ENCODE results near the gene PTDSS2. TPM values are rescaled to one million over a fixed set of nuclear protein-coding genes. Genes with fewer than 3 reads are reported as not detected.

The PTDSS2 gene
- total RNA-seq, 1 donor from 2014 or later, result 185 TPM

DNA sequence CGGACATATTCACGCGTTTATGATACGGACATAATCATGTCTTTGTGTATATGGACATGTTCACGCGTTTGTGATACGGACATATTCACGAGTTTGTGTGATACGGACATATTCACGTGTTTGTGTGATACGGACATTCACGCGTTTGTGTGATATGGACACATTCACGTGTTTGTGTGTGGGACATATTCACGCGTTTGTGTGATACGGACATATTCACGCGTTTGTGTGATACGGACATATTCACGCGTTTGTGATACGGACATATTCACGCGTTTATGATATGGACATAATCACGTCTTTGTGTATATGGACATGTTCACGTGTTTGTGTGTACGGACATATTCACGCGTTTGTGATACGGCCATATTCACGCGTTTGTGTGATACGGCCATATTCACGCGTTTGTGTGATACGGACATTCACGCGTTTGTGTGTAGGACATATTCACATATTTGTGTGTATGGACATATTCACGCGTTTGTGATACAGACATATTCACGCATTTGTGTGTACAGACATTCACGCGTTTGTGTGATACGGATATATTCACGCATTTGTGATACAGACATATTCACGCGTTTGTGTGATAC is 24.9 kb downstream of the PTDSS2 start:
- Histone ChIP-seq H3K4me3 (no peak overlapping the region), H3K9me3 (no peaks in the 10 kb centered on the region)

DNA sequence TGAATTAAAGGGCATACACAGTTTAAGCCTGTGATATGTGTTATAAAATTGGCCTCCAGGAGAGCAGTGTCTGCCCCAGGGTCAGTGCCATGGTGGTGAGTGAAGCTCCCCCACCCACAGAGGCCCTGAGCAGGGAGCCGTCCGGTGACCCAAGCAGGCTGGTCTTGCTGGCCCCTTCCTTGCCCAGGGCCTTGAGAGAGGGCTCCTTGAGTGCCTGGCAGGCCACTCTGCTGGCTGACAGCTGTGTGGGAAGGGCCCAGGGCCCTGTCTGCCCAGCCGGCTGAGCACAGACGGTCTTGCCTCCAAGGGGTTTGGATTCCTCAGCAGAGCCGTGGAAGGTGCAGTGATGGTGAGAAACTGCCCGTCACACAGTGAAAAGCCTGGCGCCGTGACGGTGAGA is 25.9 kb downstream of the PTDSS2 start:
- TF ChIP-seq, protein P1, sequence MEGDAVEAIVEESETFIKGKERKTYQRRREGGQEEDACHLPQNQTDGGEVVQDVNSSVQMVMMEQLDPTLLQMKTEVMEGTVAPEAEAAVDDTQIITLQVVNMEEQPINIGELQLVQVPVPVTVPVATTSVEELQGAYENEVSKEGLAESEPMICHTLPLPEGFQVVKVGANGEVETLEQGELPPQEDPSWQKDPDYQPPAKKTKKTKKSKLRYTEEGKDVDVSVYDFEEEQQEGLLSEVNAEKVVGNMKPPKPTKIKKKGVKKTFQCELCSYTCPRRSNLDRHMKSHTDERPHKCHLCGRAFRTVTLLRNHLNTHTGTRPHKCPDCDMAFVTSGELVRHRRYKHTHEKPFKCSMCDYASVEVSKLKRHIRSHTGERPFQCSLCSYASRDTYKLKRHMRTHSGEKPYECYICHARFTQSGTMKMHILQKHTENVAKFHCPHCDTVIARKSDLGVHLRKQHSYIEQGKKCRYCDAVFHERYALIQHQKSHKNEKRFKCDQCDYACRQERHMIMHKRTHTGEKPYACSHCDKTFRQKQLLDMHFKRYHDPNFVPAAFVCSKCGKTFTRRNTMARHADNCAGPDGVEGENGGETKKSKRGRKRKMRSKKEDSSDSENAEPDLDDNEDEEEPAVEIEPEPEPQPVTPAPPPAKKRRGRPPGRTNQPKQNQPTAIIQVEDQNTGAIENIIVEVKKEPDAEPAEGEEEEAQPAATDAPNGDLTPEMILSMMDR (IDR thresholded peaks at IDR 0.05), result no peak
- Histone ChIP-seq H3K4me1 (peaks cover 0 to 6% of the 10 kb centered on the region in 2 donors), H3K9me3 (no peaks in the 10 kb centered on the region), H3K27ac (no peak overlapping the region), H3K36me3 (no peaks in the 10 kb centered on the region), H3K4me3 (no peak overlapping the region), H3K27me3 (no peaks in the 10 kb centered on the region)
- DNase-seq (ENCODE audit: low spot score in 2 of 2), result no peak
- intact Hi-C loops (cut with DNase I), result no loop called here

More for the DNA sequence above, 24.9 kb downstream of the PTDSS2 start:
- DNase-seq (ENCODE audit: low spot score in 2 of 2), result no peak
- intact Hi-C loops (cut with DNase I), result no loop called here
- no peaks in the 10 kb centered on the region for H3K36me3 ChIP-seq
- H3K27ac ChIP-seq, result no peak overlapping the region
- TF ChIP-seq, protein P1 (IDR thresholded peaks at IDR 0.05), result no peak
- H3K27me3 ChIP-seq, result no peaks in the 10 kb centered on the region
- peaks cover 3 to 11% of the 10 kb centered on the region in 2 donors for H3K4me1 ChIP-seq

DNA sequence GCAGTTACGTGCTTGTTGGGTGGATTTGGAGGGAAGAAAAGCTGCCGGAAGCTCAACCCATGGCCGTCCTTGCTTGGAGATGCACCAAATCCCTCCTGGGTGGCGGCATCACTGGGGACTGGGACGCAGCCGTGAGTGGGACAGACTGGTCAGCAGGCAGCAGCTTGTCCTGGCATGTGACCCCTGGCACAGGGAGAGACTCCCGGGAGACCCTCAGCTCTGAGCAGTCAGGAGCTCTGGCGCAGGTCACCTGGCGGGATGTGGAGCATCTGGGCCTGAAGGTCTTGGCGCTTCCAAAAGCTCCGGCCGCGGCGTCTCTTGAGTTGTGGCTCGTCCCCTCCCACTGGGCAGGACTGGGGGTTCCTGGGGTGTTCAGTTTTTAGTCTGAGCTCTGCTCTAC is 26.3 kb downstream of the PTDSS2 start:
- intact Hi-C loops (cut with DNase I), result no loop called here
- TF ChIP-seq, protein P1 (IDR thresholded peaks at IDR 0.05), result no peak
- Histone ChIP-seq H3K9me3 (no peaks in the 10 kb centered on the region), H3K27me3 (no peaks in the 10 kb centered on the region), H3K27ac (no peak overlapping the region), H3K4me1 (peaks cover 0 to 6% of the 10 kb centered on the region in 2 donors), H3K4me3 (no peak overlapping the region), H3K36me3 (no peaks in the 10 kb centered on the region)
- DNase-seq (ENCODE audit: low spot score in 2 of 2), result no peak

- Histone ChIP-seq H3K9me3 (no peaks in the 10 kb centered on the region), H3K27ac (no peak overlapping the region), H3K4me1 (peaks cover 0 to 6% of the 10 kb centered on the region in 2 donors), H3K4me3 (no peak overlapping the region), H3K36me3 (no peaks in the 10 kb centered on the region), H3K27me3 (no peaks in the 10 kb centered on the region)
- TF ChIP-seq, protein P1 (IDR thresholded peaks at IDR 0.05), result no peak
- DNase-seq (ENCODE audit: low spot score in 2 of 2), result no peak
- intact Hi-C loops (cut with DNase I), result no loop called here
Observed at GRCh38 chr11:477052-477715, 27.1 kb downstream of the PTDSS2 start.

GRCh38 chr11:479311-479710 is 29.2 kb downstream of the PTDSS2 start:
- Histone ChIP-seq H3K9me3 (no peaks in the 10 kb centered on the region), H3K27me3 (no peaks in the 10 kb centered on the region), H3K4me3 (no peak overlapping the region), H3K27ac (no peak overlapping the region), H3K36me3 (no peaks in the 10 kb centered on the region), H3K4me1 (peaks cover 0 to 6% of the 10 kb centered on the region in 2 donors)
- DNase-seq (ENCODE audit: low spot score in 2 of 2), result no peak
- TF ChIP-seq, protein P1 (IDR thresholded peaks at IDR 0.05), result no peak
- intact Hi-C loops (cut with DNase I), result no loop called here
